Hepatocyte (in vitro differentiated cells): Measurements from ENCODE around the gene CLIC4. TPM values are rescaled to one million over a fixed set of nuclear protein-coding genes. Genes with fewer than 3 reads are reported as not detected.

Source experiments
- DNase-seq: peaks from one replicate; pipeline ENCODE4 v3.0.0-alpha.2; 2016; ENCODE audit warnings: low spot score
- H2AFZ ChIP-seq: fragments of 200-600 bp; sonication (generic); 2 replicates; pipeline ENCODE4 v1.6.0; 2016; ENCODE audit warnings: antibody characterized with exemption, mild to moderate bottlenecking
- H3K27ac ChIP-seq: fragments of 200-600 bp; sonication (generic); 2 replicates; pipeline ENCODE4 v1.5.1; 2016; ENCODE audit warnings: mild to moderate bottlenecking
- H3K27me3 ChIP-seq: fragments of 200-600 bp; sonication (generic); 2 replicates; pipeline ENCODE4 v1.6.1; 2016
- H3K36me3 ChIP-seq: fragments of 200-600 bp; sonication (generic); replicated peaks from 2 replicates; pipeline ENCODE4 v1.5.1; 2016; ENCODE audit warnings: low read depth; ENCODE audit not compliant: insufficient read depth
- H3K4me1 ChIP-seq: fragments of 200-600 bp; sonication (generic); 2 replicates; pipeline ENCODE4 v1.5.1; 2016; ENCODE audit warnings: mild to moderate bottlenecking, moderate library complexity; ENCODE audit not compliant: insufficient read depth
- H3K4me2 ChIP-seq: fragments of 200-600 bp; sonication (generic); 2 replicates; pipeline ENCODE4 v1.6.0; 2016
- H3K4me3 ChIP-seq: fragments of 200-600 bp; sonication (generic); 2 replicates; pipeline ENCODE4 v1.5.1; 2016; ENCODE audit warnings: mild to moderate bottlenecking
- H3K79me2 ChIP-seq: fragments of 200-600 bp; sonication (generic); 2 replicates; pipeline ENCODE4 v1.6.0; 2017; ENCODE audit warnings: mild to moderate bottlenecking
- H3K9me2 ChIP-seq: fragments of 200-600 bp; sonication (generic); replicated peaks from 2 replicates; pipeline ENCODE4 v1.6.0; 2017; ENCODE audit warnings: mild to moderate bottlenecking; ENCODE audit not compliant: insufficient read depth
- H3K9me3 ChIP-seq: fragments of 200-600 bp; sonication (generic); 2 replicates; pipeline ENCODE4 v1.5.1; 2016; ENCODE audit warnings: low read depth, mild to moderate bottlenecking
- H4K20me1 ChIP-seq: fragments of 200-600 bp; sonication (generic); 2 replicates; pipeline ENCODE4 v1.6.0; 2016; ENCODE audit warnings: mild to moderate bottlenecking; ENCODE audit not compliant: insufficient read depth, poor library complexity, severe bottlenecking
- EZH2 ChIP-seq: fragments of 200-600 bp; sonication (generic); IDR thresholded peaks from 2 replicates; pipeline ENCODE4 v1.6.1; 2016; ENCODE audit warnings: antibody characterized with exemption, mild to moderate bottlenecking, borderline replicate concordance
- EZH2phosphoT487 ChIP-seq: fragments of 200-600 bp; sonication (generic); IDR thresholded peaks from one replicate; pipeline ENCODE4 v1.6.1; 2018; ENCODE audit warnings: antibody characterized with exemption, mild to moderate bottlenecking, low read depth, moderate library complexity; ENCODE audit not compliant: unreplicated experiment, severe bottlenecking
- WGBS: methylation state at CpG from one replicate; pipeline ENCODE4 v1.1.6; 2016; ENCODE audit warnings: low lambda C conversion rate; ENCODE audit errors: missing lambda C conversion rate; 5-methylcytosine and 5-hydroxymethylcytosine counted together
- polyA plus RNA-seq: library from polyadenylated mRNA; unstranded; fragments of >200 nt; fragmentation: Nextera tagmentation; extraction: Ambion mirVana; gene quantifications from 2 replicates; pipeline ENCODE4 v1.2.1, GENCODE V29; 2016
- total RNA-seq: library from RNA; depleted of rRNA; stranded (reverse); fragments of >200 nt; gene quantifications from 2 replicates; pipeline ENCODE4 v1.2.3, GENCODE V29; 2014
- TF ChIP-seq, protein P1 (sequence below): fragments of 200-600 bp; sonication (generic); IDR thresholded peaks from 2 replicates; pipeline ENCODE4 v1.5.1; 2016; ENCODE audit warnings: antibody characterized with exemption, mild to moderate bottlenecking; ENCODE audit not compliant: poor library complexity

The CLIC4 gene
- total and polyA plus RNA-seq, 2 experiments from 2014 or later, result 146 to 259 TPM

GRCh38 chr1:24858277-24858676 is 113.0 kb downstream of the CLIC4 start:
- DNase-seq, result no peak
- WGBS, result 82% methylated on average over 1 of the region's 1 CpG
- no peaks in the 10 kb centered on the region for H3K79me2 ChIP-seq
- peaks cover 8% of the 10 kb centered on the region for H3K4me1 ChIP-seq
- no peak overlapping the region for H2AFZ ChIP-seq
- no peaks in the 10 kb centered on the region for H3K9me3 ChIP-seq
- no peaks in the 10 kb centered on the region for H4K20me1 ChIP-seq
- TF ChIP-seq EZH2phosphoT487, result no peak
- TF ChIP-seq, protein P1, sequence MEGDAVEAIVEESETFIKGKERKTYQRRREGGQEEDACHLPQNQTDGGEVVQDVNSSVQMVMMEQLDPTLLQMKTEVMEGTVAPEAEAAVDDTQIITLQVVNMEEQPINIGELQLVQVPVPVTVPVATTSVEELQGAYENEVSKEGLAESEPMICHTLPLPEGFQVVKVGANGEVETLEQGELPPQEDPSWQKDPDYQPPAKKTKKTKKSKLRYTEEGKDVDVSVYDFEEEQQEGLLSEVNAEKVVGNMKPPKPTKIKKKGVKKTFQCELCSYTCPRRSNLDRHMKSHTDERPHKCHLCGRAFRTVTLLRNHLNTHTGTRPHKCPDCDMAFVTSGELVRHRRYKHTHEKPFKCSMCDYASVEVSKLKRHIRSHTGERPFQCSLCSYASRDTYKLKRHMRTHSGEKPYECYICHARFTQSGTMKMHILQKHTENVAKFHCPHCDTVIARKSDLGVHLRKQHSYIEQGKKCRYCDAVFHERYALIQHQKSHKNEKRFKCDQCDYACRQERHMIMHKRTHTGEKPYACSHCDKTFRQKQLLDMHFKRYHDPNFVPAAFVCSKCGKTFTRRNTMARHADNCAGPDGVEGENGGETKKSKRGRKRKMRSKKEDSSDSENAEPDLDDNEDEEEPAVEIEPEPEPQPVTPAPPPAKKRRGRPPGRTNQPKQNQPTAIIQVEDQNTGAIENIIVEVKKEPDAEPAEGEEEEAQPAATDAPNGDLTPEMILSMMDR, result no peak
- TF ChIP-seq EZH2, result no peak
- no peaks in the 10 kb centered on the region for H3K9me2 ChIP-seq
- H3K36me3 ChIP-seq, result no peaks in the 10 kb centered on the region
- H3K4me3 ChIP-seq, result no peak overlapping the region
- no peak overlapping the region for H3K27ac ChIP-seq
- no peaks in the 10 kb centered on the region for H3K27me3 ChIP-seq
- no peak overlapping the region for H3K4me2 ChIP-seq

GRCh38 chr1:24859063-24860010 is 114.1 kb downstream of the CLIC4 start:
- 87% methylated on average over 10 of the region's 10 CpGs for WGBS
- Histone ChIP-seq H3K4me1 (peaks cover 16% of the 10 kb centered on the region), H3K4me2 (no peak overlapping the region), H3K9me3 (no peaks in the 10 kb centered on the region), H3K9me2 (no peaks in the 10 kb centered on the region), H3K36me3 (no peaks in the 10 kb centered on the region), H4K20me1 (no peaks in the 10 kb centered on the region), H3K4me3 (no peak overlapping the region), H3K27me3 (no peaks in the 10 kb centered on the region), H3K27ac (no peak overlapping the region), H2AFZ (no peak overlapping the region), H3K79me2 (no peaks in the 10 kb centered on the region)
- TF ChIP-seq EZH2 (no peak), EZH2phosphoT487 (no peak)
- TF ChIP-seq, protein P1, result no peak
- DNase-seq, result no peak

DNA sequence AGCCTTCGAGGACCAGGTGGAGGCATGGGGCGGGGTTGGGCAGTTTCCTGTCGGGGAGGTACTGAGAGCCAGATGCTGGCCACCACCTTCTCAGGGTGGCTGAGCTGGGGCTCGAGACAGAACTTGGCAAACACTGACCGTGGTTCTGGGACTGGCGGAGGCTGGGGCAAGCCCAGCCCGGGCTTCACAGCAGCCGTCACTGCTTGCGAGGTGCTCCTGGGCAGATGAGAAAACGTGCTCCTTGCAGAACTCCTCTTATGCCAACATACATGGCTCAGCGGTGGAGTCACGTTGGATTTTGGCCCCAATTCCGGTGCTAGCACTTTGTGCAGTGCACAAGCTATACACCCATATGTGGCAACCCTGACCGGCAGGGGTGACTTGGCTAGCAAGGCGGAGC is 115.6 kb downstream of the CLIC4 start:
- Histone ChIP-seq H2AFZ (no peak overlapping the region), H3K27ac (no peak overlapping the region), H3K27me3 (no peaks in the 10 kb centered on the region), H4K20me1 (no peaks in the 10 kb centered on the region), H3K9me3 (no peaks in the 10 kb centered on the region), H3K4me1 (peaks cover 26% of the 10 kb centered on the region), H3K36me3 (no peaks in the 10 kb centered on the region), H3K9me2 (no peaks in the 10 kb centered on the region), H3K4me2 (no peak overlapping the region), H3K79me2 (no peaks in the 10 kb centered on the region), H3K4me3 (no peak overlapping the region)
- WGBS, result 87% methylated on average over 15 of the region's 15 CpGs
- TF ChIP-seq, protein P1, result no peak
- no peak for TF ChIP-seq EZH2phosphoT487
- TF ChIP-seq EZH2, result no peak
- DNase-seq, result no peak
